ENCODE measurements around the gene KCNK6. TPM values are rescaled to one million over a fixed set of nuclear protein-coding genes. Genes with fewer than 3 reads are reported as not detected.
"Not testable (repeated sequence)": the region's sequence is repeated elsewhere in the genome, so short reads cannot be mapped to it uniquely, and the experiment has no call there.

Gene KCNK6
- total RNA-seq, 1 donor from 2014 or later, result 6.9 TPM

GRCh38 chr19:38360839-38361631, 41.4 kb downstream of the KCNK6 start:
- DNase-seq (ENCODE audit: low read depth in 2 of 2), result no peak

- peak; percentile 47 to 82 for DNase-seq (ENCODE audit: low read depth in 2 of 2)
Measured at GRCh38 chr19:38361633-38362075, 42.0 kb downstream of the KCNK6 start.

- peak; percentile 44 to 61 for DNase-seq (ENCODE audit: low read depth in 2 of 2)
Measured at GRCh38 chr19:38362076-38362945, 42.7 kb downstream of the KCNK6 start.

GRCh38 chr19:38362946-38363688, 43.5 kb downstream of the KCNK6 start:
- not testable (repeated sequence) for DNase-seq (ENCODE audit: low read depth in 2 of 2)

- no peak for DNase-seq (ENCODE audit: low read depth in 2 of 2)
Measured at GRCh38 chr19:38367041-38367440, 47.4 kb downstream of the KCNK6 start.

GRCh38 chr19:38369584-38369983, 49.9 kb downstream of the KCNK6 start:
- no peak for DNase-seq (ENCODE audit: low read depth in 2 of 2)

GRCh38 chr19:38370299-38370698, 50.7 kb downstream of the KCNK6 start:
- DNase-seq (ENCODE audit: low read depth in 2 of 2), result no peak

GRCh38 chr19:38371081-38371480, 51.4 kb downstream of the KCNK6 start:
- no peak for DNase-seq (ENCODE audit: low read depth in 2 of 2)

- no peak for DNase-seq (ENCODE audit: low read depth in 2 of 2)
Measured at GRCh38 chr19:38373907-38374331, 54.3 kb downstream of the KCNK6 start.

GRCh38 chr19:38374332-38375097, 54.9 kb downstream of the KCNK6 start, which contains the start of gene PSMD8:
PSMD8 (plus strand) TSS chr19:38374571; CDS start chr19:38374602, 31 bp downstream.
- DNase-seq (ENCODE audit: low read depth in 2 of 2), result peak; percentile 97 to 98

- no peak for DNase-seq (ENCODE audit: low read depth in 2 of 2)
Measured at GRCh38 chr19:38375098-38375493, 55.5 kb downstream of the KCNK6 start.

GRCh38 chr19:38375748-38376147, 56.1 kb downstream of the KCNK6 start:
- DNase-seq (ENCODE audit: low read depth in 2 of 2), result no peak

- DNase-seq (ENCODE audit: low read depth in 2 of 2), result no peak
Measured at GRCh38 chr19:38376576-38376975, 56.9 kb downstream of the KCNK6 start.

- no peak for DNase-seq (ENCODE audit: low read depth in 2 of 2)
Measured at GRCh38 chr19:38377052-38377451, 57.4 kb downstream of the KCNK6 start.

GRCh38 chr19:38378866-38379265, 59.2 kb downstream of the KCNK6 start:
- no peak for DNase-seq (ENCODE audit: low read depth in 2 of 2)

- no peak for DNase-seq (ENCODE audit: low read depth in 2 of 2)
Measured at GRCh38 chr19:38381138-38381537, 61.5 kb downstream of the KCNK6 start.

Other genes with a start within 250 kb of the KCNK6 start
- 0.13 and 0.26 TPM in 2 replicates for gene DPF1, start 95.6 kb upstream of the KCNK6 start, total RNA-seq
- 0.51 and 2.2 TPM in 2 replicates for gene PPP1R14A, start 63.5 kb upstream of the KCNK6 start, total RNA-seq
- 24.5 and 35.1 TPM in 2 replicates for gene SPINT2, start 55.3 kb upstream of the KCNK6 start, total RNA-seq
- 0.51 and 1.4 TPM in 2 replicates for gene C19orf33, start 15.6 kb upstream of the KCNK6 start, total RNA-seq
- gene YIF1B, start 3.9 kb upstream of the KCNK6 start, total RNA-seq, result 60.4 and 74.8 TPM in 2 replicates
- 0.76 and 0.77 TPM in 2 replicates for gene CATSPERG, start 16.0 kb downstream of the KCNK6 start, total RNA-seq
- gene PSMD8, start 54.7 kb downstream of the KCNK6 start, total RNA-seq, result 240 and 269 TPM in 2 replicates
- under 0.01 and 0.26 TPM in 2 replicates for gene GGN, start 68.2 kb downstream of the KCNK6 start, total RNA-seq
- 0.38 and 0.39 TPM in 2 replicates for gene SPRED3, start 68.9 kb downstream of the KCNK6 start, total RNA-seq
- gene FAM98C, start 83.2 kb downstream of the KCNK6 start, total RNA-seq, result 4.6 and 6.4 TPM in 2 replicates
- gene RASGRP4, start 106.4 kb downstream of the KCNK6 start, total RNA-seq, result not detected in 2 replicates
- gene RYR1, start 113.8 kb downstream of the KCNK6 start, total RNA-seq, result not detected in 2 replicates